SK-N-DZ (cell line): Measurements from ENCODE around the gene DCUN1D3.

Source experiments
- DNase-seq: peaks from one replicate; pipeline ENCODE4 v3.0.0-alpha.2; 2015; ENCODE audit warnings: low spot score

Gene DCUN1D3

DNA sequence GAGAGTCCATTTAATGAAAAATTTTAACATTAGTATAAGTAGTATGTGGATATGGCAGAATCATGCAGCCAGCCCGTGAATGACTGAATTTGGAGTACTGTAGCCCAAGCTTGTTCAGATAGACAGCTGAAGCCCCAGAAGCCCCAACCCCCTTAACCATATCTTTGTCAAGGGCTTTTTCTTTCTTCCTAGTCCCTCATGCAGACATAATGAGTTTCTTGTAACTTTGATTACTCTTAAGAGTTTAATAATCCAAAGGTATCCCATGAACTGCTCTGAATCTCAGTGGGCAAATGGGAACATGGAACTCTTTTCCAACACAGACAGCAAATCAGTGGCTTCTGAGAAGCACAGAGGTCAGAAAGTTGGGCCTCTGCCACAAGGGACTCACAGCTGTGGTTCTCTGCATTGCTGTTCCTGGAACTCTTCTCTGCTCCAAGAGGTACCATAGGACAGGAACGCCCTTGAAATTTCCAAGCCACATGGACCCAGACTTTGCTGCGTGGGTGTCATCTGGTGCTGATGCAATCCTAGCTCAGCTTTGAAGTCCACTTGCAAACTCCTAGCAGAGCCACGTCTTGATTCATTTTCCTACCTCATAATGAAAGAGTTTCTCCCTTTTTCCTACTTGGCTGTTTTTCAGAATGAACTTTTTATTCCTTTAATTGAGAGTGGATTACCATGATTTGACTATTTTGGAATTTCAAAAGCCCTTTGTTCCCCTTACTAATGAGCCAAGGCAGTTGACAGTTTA, 18.5 kb upstream of the DCUN1D3 start:
- no peak for DNase-seq

DNA sequence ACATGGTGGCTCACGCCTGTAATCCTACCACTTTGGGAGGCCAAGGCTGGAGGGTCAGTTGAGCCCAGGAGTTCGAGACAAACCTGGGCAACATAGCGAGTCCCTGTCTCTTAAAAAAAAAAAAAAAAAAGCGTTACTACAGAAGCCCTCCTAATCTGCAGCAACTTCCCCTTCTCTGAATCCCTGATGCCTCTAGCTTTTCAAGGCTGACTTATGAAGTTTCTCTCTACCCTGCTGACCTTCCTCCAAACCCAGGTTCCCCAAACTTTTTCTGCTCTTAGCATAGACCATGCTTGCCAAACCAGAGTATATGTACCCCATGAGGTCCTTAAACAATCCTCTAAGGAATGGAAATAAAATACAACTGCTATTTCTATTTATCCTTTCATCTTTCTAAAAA, 16.8 kb upstream of the DCUN1D3 start:
- no peak for DNase-seq

DNA sequence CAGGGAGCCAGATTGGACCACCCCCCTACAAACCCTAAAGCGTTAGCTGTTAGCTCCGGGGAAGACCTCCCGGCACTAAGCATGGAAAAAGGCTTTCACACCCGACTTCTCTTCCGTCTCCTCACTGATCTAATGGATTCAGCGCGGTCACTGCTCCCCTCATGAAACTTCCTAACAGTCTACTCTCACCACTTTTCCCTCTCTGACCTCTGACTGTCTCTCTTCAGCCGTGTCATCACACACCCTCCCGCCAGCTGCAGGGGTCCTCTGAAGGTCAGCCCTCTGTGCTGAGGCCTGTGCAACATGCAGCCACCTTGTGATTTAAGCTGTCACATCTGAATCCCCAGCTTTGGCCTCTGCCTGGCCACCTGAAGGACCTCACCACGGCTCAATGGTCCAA, 16.1 kb upstream of the DCUN1D3 start:
- no peak for DNase-seq

DNA sequence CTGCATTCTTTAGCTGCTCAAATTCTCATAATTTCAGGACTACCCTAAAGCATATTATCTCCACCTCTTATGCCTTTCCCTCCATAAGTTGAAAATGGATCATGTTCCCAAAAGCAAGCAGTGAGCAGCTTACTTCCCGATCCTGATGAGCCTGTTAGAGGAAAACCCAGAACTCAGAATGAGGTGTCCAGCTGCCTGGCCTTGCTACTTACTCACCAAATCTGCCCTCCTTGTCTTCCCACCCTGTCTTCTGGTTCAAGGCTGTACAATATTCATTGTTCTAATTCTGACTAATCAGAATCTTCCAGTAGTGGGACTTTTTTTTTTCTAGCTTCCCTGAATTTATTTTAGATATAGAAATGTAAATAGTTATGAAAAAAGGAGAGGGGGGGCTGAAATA, 11.2 kb upstream of the DCUN1D3 start:
- DNase-seq: no peak

- no peak for DNase-seq
Observed at GRCh38 chr16:20910781-20911321, 10.7 kb upstream of the DCUN1D3 start.

GRCh38 chr16:20906341-20907255, 6.4 kb upstream of the DCUN1D3 start:
- no peak for DNase-seq

DNA sequence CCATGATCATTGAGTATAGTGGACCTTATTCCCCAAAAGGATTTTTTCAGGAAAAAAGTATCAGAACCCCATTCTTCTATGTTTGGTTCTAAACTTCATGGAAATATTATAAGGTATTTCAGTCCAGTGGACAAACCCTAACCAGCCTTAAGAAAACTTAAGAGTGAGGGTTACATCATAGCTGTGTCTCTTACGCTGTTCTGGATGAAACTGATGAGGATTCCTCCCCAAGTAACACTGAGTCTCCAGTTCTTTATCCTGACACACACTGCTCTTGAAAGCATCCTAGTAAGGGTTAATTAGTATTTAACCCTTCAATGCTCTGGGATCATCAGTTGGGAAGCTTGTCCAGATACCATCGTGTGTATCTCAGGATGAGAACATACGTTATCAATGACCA, 5.4 kb upstream of the DCUN1D3 start:
- DNase-seq: no peak

DNA sequence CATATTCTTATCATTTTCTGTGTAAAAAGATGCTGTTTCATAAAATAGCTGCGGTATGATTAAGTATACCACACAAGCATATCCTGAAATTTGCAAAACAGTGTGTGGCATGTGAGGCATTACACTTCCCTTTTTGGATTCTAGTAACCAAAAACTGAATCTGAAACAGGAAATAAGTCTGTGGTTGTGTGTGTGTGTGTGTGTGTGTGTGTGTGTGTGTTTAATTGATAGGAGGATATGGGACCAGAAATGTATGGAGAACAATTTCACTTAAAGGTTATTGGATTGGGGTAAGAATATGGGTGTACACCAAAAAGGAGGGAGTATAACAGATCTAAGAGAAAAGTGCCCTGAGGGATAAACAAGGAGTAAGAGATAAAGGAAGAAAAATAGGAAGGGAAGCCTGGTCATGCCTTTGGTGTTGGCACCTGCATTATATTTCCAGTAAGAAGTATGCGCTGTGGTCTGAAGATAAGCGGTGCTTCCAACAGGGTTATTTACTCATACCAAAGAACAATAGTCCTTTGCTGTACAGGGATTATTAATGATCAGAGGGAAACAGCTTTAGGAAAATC, 4.4 kb upstream of the DCUN1D3 start:
- no peak for DNase-seq

GRCh38 chr16:20903899-20904506, 3.8 kb upstream of the DCUN1D3 start:
- no peak for DNase-seq

GRCh38 chr16:20903116-20903898, 3.1 kb upstream of the DCUN1D3 start:
- no peak for DNase-seq

- DNase-seq: no peak
Observed at GRCh38 chr16:20902426-20902825, 2.3 kb upstream of the DCUN1D3 start.

- peak; percentile 77 for DNase-seq
Observed at GRCh38 chr16:20901436-20902112, 1.4 kb upstream of the DCUN1D3 start.

DNA sequence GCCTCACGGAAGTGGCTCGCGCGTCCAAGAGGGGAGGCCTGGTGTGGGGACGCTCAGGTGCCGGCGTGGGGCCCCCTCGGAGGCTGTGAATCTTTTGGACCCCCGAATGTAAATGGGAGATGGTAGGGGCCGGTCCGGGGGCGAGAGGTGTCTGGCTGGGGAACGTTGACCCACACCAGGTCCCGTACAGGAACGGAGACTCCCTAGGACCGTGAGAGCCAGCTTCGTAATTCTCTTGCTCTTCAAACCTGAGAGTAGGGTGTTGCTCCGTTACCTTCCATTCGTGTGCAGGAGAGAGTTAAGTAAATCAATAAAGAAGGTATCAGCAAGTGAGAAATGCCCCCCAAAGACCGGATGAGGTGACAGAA, 894 bp upstream of the DCUN1D3 start:
- DNase-seq: no peak

- DNase-seq: no peak
Observed at GRCh38 chr16:20899477-20900298, 470 bp downstream of the DCUN1D3 start.

- DNase-seq: no peak
Observed at GRCh38 chr16:20899071-20899470, 1.1 kb downstream of the DCUN1D3 start.

- no peak for DNase-seq
Observed at GRCh38 chr16:20897922-20898321, 2.2 kb downstream of the DCUN1D3 start.

DNA sequence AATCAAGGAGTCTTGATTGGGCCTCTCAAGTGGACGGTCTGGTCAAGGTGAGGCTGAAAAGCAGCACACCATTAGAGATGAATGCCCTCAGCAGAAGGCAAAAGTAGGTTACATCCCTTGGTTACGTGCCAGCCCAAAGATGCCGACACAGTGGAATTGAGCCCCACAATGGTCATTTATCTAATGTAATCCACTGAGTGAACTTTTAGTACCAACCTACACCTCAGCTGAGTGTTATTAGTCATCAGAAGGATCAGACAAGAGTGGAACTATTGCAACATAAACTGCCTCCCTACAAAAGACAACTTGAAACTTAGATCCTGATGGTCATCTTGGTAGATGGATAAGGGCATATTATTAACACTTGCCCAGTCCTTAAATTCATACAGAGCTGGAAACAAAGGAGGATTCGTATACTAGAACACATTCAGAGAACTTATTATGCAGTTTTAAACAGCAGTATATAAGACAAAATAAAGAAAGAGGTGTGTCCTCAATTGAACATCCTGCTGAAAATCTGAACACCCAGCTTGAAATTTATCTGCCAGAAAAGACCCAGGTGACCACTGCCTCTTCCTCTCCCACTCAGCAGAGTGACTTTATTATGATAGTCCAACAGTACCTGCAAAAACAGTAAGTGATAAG, 2.8 kb downstream of the DCUN1D3 start:
- DNase-seq: no peak

GRCh38 chr16:20894388-20894787, 5.8 kb downstream of the DCUN1D3 start:
- no peak for DNase-seq
